ENCODE data around the gene ABL1.

GRCh38 chr9:130791303-130791894 is 43.7 kb upstream of the ABL1 start:
- TF ChIP-seq CSRNP3 (CRISPR knock-in tag; IDR thresholded peaks at IDR 0.05) (no peak), ESRRG (CRISPR knock-in tag; IDR thresholded peaks at IDR 0.05) (no peak), BACH2 (CRISPR knock-in tag; IDR thresholded peaks at IDR 0.05; ENCODE audit: borderline replicate concordance) (no peak), SNAI2 (CRISPR knock-in tag; IDR thresholded peaks at IDR 0.05) (no peak), ZNF8 (CRISPR knock-in tag; IDR thresholded peaks at IDR 0.05) (no peak), ISL1 (CRISPR knock-in tag; IDR thresholded peaks at IDR 0.05) (no peak), ZNF565 (CRISPR knock-in tag; conservative IDR thresholded peaks at IDR 0.05; ENCODE audit: low read depth) (no peak), TOX (CRISPR knock-in tag; IDR thresholded peaks at IDR 0.05; ENCODE audit: borderline replicate concordance) (no peak), CSDC2 (CRISPR knock-in tag; IDR thresholded peaks at IDR 0.05) (no peak)
- TF ChIP-seq, protein P1, sequence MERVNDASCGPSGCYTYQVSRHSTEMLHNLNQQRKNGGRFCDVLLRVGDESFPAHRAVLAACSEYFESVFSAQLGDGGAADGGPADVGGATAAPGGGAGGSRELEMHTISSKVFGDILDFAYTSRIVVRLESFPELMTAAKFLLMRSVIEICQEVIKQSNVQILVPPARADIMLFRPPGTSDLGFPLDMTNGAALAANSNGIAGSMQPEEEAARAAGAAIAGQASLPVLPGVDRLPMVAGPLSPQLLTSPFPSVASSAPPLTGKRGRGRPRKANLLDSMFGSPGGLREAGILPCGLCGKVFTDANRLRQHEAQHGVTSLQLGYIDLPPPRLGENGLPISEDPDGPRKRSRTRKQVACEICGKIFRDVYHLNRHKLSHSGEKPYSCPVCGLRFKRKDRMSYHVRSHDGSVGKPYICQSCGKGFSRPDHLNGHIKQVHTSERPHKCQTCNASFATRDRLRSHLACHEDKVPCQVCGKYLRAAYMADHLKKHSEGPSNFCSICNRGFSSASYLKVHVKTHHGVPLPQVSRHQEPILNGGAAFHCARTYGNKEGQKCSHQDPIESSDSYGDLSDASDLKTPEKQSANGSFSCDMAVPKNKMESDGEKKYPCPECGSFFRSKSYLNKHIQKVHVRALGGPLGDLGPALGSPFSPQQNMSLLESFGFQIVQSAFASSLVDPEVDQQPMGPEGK (CRISPR knock-in tag; IDR thresholded peaks at IDR 0.05; ENCODE audit: borderline replicate concordance) = no peak
